Activated CD8-positive, alpha-beta T cell treated with anti-CD3 and anti-CD28 coated beads, Interleukin-2, amount 10 ng/mL, durations not matched to agents 7 days and 5 days (primary cell): Measurements from ENCODE around the gene KCNJ8. TPM values are rescaled to one million over a fixed set of nuclear protein-coding genes. Genes with fewer than 3 reads are reported as not detected.
"Not testable (repeated sequence)": the region's sequence is repeated elsewhere in the genome, so short reads cannot be mapped to it uniquely, and the experiment has no call there.

ENCODE experiments used
- ATAC-seq: fragments of 150-1000 bp; cut with Tn5 transposase; one replicate; pipeline ENCODE4 v1.10.0; 2021; ENCODE audit warnings: moderate library complexity
- CTCF ChIA-PET: fragments of 350-600 bp; sonication (Branson Sonifier 250); formaldehyde crosslinking; loops from one replicate; lab custom pipeline; 2021; ENCODE audit warnings: antibody characterized with exemption; lab: Charles Lee
- POLR2A ChIA-PET: fragments of 350-600 bp; sonication (Branson Sonifier 250); formaldehyde crosslinking; loops from one replicate; lab custom pipeline; 2021; ENCODE audit warnings: antibody characterized with exemption; lab: Charles Lee
- DNase-seq: peaks from one replicate; pipeline ENCODE4 v3.0.0-alpha.2; 2020
- H3K27ac Mint-ChIP-seq: one replicate; pipeline ENCODE4 v1.8.0; 2021; ENCODE audit warnings: mild to moderate bottlenecking, mixed read lengths
- H3K27me3 Mint-ChIP-seq: one replicate; pipeline ENCODE4 v1.8.0; 2021; ENCODE audit warnings: low read depth, mixed read lengths
- H3K36me3 Mint-ChIP-seq: one replicate; pipeline ENCODE4 v1.8.0; 2021; ENCODE audit warnings: low read depth, mixed read lengths
- H3K4me1 Mint-ChIP-seq: one replicate; pipeline ENCODE4 v1.8.0; 2021; ENCODE audit warnings: low read depth, mixed read lengths
- H3K4me3 Mint-ChIP-seq: one replicate; pipeline ENCODE4 v1.8.0; 2021; ENCODE audit warnings: mild to moderate bottlenecking, mixed read lengths
- H3K9me3 Mint-ChIP-seq: one replicate; pipeline ENCODE4 v1.8.0; 2022; ENCODE audit warnings: mixed read lengths; ENCODE audit not compliant: insufficient read depth
- total RNA-seq, 2 experiments: library from RNA; stranded (reverse); gene quantifications; one replicate each; pipeline ENCODE4 v1.2.3, GENCODE V29; 2021

Gene KCNJ8
- total RNA-seq, 2 experiments from 2014 or later: not detected

DNA sequence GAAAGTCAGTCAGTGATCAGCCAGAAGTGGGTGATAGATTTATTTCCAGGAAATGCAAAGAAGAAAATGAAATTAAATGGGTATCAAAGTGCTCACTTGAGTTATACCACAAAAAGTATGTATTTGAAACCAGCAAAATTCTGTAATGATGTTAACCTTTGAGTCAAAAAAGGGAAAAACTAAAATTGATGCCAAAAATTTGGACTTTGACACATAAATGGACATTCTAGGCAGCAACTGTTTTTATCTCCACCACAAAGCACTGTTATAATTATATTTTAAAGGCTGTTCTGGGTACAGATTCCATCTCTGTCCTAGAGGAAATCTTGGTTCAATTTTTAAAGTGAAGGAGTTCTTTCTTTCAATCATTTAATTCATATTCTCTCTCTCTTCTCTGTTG is 31.7 kb upstream of the KCNJ8 start:
- H3K9me3 Mint-ChIP-seq: no peaks in the 10 kb centered on the region
- ChIA-PET CTCF (no interaction called here), POLR2A (no interaction called here)
- no peaks in the 10 kb centered on the region for H3K4me1 Mint-ChIP-seq
- no peak overlapping the region for H3K4me3 Mint-ChIP-seq
- no peaks in the 10 kb centered on the region for H3K27me3 Mint-ChIP-seq
- ATAC-seq (no peak), DNase-seq (no peak)
- H3K27ac Mint-ChIP-seq: no peak overlapping the region
- no peaks in the 10 kb centered on the region for H3K36me3 Mint-ChIP-seq

DNA sequence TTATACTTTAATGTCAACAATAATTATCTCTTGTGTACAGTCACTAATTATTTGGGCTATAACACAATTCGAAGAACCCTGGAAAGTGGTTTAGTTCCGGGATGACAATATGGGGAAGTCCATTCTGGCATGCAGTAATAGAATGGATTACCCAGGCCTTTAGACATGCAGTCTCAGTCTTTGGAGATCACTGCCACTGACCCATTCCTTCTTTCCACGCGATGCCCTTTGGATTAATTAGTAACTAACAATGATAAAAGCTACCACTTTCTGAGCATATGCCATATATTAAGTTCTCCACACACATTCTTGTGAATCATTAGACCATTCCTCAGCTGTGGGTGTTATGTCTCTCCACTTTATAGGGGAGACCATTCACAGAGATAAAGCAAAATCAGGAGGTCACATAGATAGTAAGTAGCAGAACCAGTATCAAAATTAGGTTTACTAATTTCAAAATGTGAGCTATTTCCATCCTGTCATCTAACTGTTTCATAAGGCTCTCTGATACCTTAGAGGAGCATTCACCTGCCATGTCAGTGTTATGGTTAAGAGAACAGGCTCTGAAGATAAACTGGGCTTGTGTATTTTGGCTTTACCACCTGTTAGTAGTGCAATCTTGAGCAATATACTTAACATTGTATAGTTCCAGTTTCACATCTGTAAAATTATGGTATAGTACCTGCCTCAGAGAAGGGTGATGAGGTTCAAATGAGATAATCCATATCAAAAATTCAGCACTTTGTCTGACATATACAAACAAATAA is 27.2 kb upstream of the KCNJ8 start:
- no peaks in the 10 kb centered on the region for H3K4me1 Mint-ChIP-seq
- no peaks in the 10 kb centered on the region for H3K27me3 Mint-ChIP-seq
- ATAC-seq (no peak), DNase-seq (no peak)
- H3K27ac Mint-ChIP-seq: no peak overlapping the region
- POLR2A ChIA-PET: no interaction called here
- CTCF ChIA-PET: no interaction called here
- no peaks in the 10 kb centered on the region for H3K36me3 Mint-ChIP-seq
- H3K9me3 Mint-ChIP-seq: no peaks in the 10 kb centered on the region
- H3K4me3 Mint-ChIP-seq: no peak overlapping the region

DNA sequence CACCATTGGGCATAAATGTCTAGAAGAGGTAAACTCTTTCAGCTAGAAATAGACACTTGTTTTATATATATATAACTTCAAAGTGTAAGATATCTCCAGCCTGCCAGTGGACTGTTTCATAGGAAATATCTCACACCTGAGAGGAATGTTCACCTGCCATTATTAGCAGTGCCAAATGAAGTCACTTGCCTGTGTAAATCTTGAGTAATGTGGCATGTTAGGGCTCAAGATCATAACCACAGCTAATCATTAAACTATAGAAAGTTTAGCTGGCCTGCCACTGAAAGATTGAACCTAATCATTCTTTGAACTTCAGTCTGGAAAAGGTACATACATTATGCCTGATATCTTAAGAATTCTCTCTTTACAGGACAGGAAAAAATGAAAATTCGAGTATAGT is 25.5 kb upstream of the KCNJ8 start:
- H3K36me3 Mint-ChIP-seq: no peaks in the 10 kb centered on the region
- no peaks in the 10 kb centered on the region for H3K27me3 Mint-ChIP-seq
- no peaks in the 10 kb centered on the region for H3K9me3 Mint-ChIP-seq
- POLR2A ChIA-PET: no interaction called here
- no peak for DNase-seq
- H3K27ac Mint-ChIP-seq: no peak overlapping the region
- ATAC-seq: no peak
- no peak overlapping the region for H3K4me3 Mint-ChIP-seq
- no peaks in the 10 kb centered on the region for H3K4me1 Mint-ChIP-seq
- CTCF ChIA-PET: no interaction called here

DNA sequence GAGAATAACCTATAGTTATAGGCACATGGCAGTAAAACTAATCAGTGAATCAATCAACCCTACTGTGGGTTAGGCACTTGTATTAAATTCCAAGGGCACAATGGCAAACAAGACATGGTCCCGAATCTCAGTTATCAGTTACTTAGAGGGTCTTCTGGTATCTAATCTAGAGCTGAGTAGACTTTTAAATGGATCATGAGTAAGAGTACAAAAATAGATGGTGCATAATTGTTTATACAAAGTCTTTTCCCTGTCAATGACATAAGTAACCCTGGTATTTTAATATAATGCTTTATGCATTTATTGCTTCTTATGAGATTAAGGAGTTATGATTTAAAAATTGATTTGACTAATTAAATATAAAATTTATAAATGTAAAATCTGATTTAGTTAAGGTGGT is 23.0 kb upstream of the KCNJ8 start:
- H3K4me3 Mint-ChIP-seq: no peak overlapping the region
- H3K9me3 Mint-ChIP-seq: no peaks in the 10 kb centered on the region
- DNase-seq (no peak), ATAC-seq (no peak)
- no peaks in the 10 kb centered on the region for H3K36me3 Mint-ChIP-seq
- CTCF ChIA-PET: no interaction called here
- H3K4me1 Mint-ChIP-seq: no peaks in the 10 kb centered on the region
- H3K27ac Mint-ChIP-seq: no peak overlapping the region
- POLR2A ChIA-PET: no interaction called here
- no peaks in the 10 kb centered on the region for H3K27me3 Mint-ChIP-seq

DNA sequence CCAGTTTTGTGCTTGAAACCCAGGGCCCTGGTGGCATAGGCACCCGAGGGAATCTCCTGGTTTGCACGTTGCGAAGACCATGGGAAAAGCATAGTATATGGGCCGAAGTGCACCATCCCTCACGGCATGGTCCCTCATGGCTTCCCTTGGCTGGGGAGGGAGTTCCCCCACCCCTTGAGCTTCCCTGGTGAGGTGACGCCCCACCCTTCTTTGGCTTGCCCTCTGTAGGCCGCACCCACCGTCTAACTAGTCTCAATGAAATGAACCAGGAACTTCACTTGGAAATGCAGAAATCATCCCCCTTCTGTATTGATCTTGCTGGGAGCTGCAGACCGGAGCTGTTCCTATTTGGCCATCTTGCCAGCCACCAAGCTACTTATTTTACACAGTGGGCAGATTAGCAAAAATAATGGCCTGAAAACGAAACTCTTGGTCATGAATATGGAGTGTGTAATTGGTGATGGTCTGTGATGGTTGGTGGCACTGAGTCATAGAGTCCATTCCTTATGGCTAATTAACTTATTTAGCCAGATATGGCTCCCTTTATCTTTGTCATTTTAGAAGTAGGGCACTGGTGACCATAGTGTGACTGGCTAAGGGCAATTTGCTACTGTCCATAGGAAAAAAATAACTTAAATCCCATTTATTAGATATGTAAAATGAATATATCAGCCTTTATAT is 21.3 kb upstream of the KCNJ8 start:
- POLR2A ChIA-PET: no interaction called here
- H3K27ac Mint-ChIP-seq: no peak overlapping the region
- no peak for DNase-seq

DNA sequence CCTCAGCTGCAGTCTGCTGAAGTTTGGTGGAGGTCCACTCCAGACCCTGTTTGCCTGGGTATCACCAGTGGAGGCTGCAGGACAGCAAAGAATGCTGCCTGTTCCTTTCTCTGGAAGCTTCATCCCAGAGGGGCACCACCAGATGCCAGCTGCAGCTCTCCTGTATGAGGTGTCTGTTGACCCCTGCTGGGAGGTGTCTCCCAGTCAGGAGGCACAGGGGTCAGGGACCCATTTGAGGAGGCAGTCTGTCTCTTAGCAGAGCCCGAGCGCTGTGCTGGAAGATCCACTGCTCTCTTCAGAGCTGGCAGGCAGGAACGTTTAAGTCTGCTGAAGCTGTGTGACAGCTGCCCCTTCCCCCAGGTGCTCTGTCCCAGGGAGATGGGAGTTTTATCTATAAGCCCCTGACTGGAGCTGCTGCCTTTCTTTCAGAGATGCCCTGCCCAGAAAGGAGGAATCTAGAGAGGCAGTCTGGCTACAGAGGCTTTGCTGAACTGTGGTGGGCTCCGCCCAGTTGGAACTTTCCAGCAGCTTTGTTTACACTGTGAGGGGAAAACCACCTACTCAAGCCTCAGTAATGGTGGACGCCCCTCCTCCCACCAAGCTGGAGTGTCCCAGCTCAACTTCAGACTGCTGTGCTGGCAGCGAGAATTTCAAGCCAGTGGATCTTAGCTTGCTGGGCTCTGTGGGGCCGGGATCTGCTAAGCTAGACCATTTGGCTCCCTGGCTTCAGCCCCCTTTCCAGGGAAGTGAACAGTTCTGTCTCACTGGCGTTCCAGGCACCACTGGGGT is 20.5 kb upstream of the KCNJ8 start:
- CTCF ChIA-PET: not testable (repeated sequence)

More for the DNA sequence above, 21.3 kb upstream of the KCNJ8 start:
- Mint-ChIP-seq H3K36me3 (no peaks in the 10 kb centered on the region), H3K4me3 (no peak overlapping the region), H3K27me3 (no peaks in the 10 kb centered on the region), H3K4me1 (no peaks in the 10 kb centered on the region), H3K9me3 (no peaks in the 10 kb centered on the region)
- no peak for ATAC-seq
- CTCF ChIA-PET: no interaction called here

DNA sequence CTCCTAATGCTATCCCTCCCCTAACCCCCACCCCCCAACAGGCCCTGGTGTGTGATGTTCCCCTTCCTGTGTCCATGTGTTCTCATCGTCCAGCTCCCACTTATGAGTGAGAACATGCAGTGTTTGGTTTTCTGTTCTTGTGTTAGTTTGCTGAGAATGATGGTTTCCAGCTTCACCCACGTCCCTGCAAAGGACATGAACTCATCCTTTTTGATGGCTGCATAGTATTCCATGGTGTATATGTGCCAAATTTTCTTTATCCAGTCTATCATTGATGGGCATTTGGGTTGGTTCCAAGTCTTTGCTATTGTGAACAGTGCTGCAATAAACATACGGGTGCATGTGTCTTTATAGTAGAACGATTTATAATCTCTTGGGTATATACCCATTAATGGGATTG is 15.2 kb upstream of the KCNJ8 start:
- H3K36me3 Mint-ChIP-seq, H3K4me1 Mint-ChIP-seq, CTCF ChIA-PET, H3K27me3 Mint-ChIP-seq, H3K9me3 Mint-ChIP-seq, POLR2A ChIA-PET, H3K27ac Mint-ChIP-seq, DNase-seq, H3K4me3 Mint-ChIP-seq, ATAC-seq: not testable (repeated sequence)

More for the DNA sequence above, 20.5 kb upstream of the KCNJ8 start:
- H3K27ac Mint-ChIP-seq, H3K36me3 Mint-ChIP-seq, H3K4me1 Mint-ChIP-seq, H3K9me3 Mint-ChIP-seq, H3K27me3 Mint-ChIP-seq, ATAC-seq, H3K4me3 Mint-ChIP-seq, POLR2A ChIA-PET, DNase-seq: not testable (repeated sequence)

DNA sequence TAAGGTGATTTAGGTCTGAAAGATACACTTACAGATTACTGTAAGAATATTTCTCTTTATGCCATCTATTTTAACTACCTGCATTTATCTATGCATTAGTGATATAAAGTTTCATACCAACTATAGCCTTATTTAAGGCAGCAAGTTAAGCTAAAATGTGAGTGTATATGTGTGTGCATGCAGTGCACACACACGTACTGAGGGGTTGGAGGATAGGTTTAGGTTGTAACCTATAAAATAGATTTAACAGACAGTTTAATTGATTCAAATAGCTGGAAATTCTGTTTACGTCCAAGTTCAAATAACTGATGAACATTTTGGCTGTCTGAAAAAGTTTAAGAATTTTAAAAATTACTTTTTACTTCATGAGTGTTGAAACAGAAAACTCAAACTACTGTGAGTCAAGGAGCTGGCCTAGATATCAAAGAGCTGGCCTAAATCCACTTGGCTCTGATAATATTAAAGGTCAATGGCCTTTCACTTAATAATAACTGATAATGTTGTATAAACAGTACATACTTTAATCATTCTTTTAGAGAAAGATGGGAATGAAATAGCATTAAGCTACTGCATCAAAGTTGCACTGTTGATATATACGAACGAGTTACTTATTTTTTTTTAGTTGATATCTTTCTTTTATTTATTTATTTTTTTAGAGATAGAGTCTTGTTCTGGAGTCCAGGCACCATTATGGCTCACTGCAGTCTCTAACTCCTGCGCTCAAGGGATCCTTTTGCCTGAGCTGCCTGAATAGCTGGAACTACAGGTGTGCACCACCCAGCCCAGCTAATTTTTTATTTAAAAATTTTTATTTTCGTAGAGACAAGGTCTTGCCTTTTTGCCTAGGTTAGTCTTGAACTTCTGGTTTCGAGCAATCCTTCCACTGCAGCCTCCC is 13.8 kb upstream of the KCNJ8 start:
- Mint-ChIP-seq H3K27ac (no peak overlapping the region), H3K36me3 (no peaks in the 10 kb centered on the region), H3K4me3 (no peak overlapping the region), H3K27me3 (no peaks in the 10 kb centered on the region), H3K4me1 (no peaks in the 10 kb centered on the region), H3K9me3 (no peaks in the 10 kb centered on the region)
- POLR2A ChIA-PET: no interaction called here
- DNase-seq (no peak), ATAC-seq (no peak)
- CTCF ChIA-PET: no interaction called here

DNA sequence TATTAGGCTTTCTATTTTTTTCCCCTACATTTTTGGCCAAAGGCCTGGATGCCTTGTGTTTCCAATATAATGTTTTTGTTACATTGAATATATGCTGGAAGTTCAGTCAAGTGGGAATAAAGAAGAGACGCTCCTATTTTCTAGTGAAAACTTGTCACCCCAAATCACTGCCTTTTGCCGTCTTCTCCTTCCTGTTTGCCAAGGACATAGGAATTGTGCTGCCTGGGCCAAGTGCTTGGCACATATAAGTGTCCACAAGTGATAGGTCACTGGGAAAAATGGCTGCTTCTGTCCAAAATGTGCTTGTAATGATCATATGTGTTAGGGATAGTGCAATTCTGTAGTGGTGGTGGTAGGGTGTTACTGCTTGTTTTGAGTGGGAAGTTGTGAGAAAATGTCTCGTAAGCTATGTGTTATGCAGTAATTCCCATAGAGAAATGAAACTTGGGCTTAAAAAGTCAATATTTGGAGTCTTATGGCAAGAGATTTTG is 11.6 kb upstream of the KCNJ8 start:
- Mint-ChIP-seq H3K36me3 (no peaks in the 10 kb centered on the region), H3K4me1 (no peaks in the 10 kb centered on the region), H3K27ac (no peak overlapping the region), H3K27me3 (no peaks in the 10 kb centered on the region), H3K9me3 (no peaks in the 10 kb centered on the region), H3K4me3 (no peak overlapping the region)
- ATAC-seq (no peak), DNase-seq (no peak)
- ChIA-PET CTCF (interaction anchor here (0.8 kb wide), 1 partner anchor 9 kb away, joined by 3 read pairs; no protein-coding TSS in a partner anchor), POLR2A (no interaction called here)

DNA sequence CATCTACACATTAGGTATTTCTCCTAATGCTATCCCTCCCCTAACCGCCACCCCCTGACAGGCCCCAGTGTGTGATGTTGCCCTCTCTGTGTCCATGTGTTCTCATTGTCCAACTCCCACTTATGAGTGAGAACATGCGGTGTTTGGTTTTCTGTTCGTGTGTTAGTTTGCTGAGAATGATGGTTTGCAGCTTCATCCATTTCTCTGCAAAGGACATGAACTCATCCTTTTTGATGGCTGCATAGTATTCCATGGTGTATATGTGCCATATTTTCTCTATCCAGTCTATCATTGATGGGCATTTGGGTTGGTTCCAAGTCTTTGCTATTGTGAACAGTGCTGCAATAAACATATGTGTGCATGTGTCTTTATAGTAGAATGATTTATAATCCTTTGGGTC is 8.2 kb upstream of the KCNJ8 start:
- H3K4me3 Mint-ChIP-seq, DNase-seq, H3K36me3 Mint-ChIP-seq, ATAC-seq, POLR2A ChIA-PET, H3K27me3 Mint-ChIP-seq, H3K9me3 Mint-ChIP-seq, H3K4me1 Mint-ChIP-seq, H3K27ac Mint-ChIP-seq, CTCF ChIA-PET: not testable (repeated sequence)

DNA sequence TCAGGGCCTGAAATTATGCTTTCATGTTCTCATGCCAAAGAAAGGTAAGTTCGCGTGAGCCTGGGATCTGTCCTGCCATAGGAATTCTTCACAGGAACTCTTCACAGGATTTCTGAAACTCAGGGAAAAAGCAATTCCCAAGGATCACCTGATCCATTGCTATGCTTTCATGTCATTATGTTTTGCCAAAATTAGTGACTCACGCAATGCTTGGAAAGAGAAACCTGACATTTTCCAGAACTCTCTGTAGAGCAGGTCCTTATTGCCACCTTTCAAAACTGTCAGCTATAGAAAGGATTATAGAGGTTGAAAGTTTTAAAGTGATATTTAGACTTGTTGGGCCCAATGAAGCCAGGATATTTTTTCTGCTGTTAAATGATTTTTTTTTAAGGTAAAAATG is 6.3 kb upstream of the KCNJ8 start:
- no peak overlapping the region for H3K4me3 Mint-ChIP-seq
- no peak for ATAC-seq
- ChIA-PET CTCF (no interaction called here), POLR2A (no interaction called here)
- H3K36me3 Mint-ChIP-seq: no peaks in the 10 kb centered on the region
- H3K9me3 Mint-ChIP-seq: no peaks in the 10 kb centered on the region
- peaks cover 16% of the 10 kb centered on the region for H3K27me3 Mint-ChIP-seq
- H3K4me1 Mint-ChIP-seq: no peaks in the 10 kb centered on the region
- no peak for DNase-seq
- H3K27ac Mint-ChIP-seq: no peak overlapping the region
